Thoracic aorta (tissue), 2 donors: Measurements from ENCODE around the gene ADCY3. TPM values are rescaled to one million over a fixed set of nuclear protein-coding genes. Genes with fewer than 3 reads are reported as not detected.

Experiments
- ATAC-seq: fragments of 150-250 bp; one replicate; pipeline ENCODE4 v1.8.0; 2017; ENCODE audit warnings: low read depth; ENCODE audit not compliant: insufficient number of reproducible peaks, low FRiP score
- DNase-seq: peaks from one replicate; pipeline ENCODE4 v3.0.0-alpha.2; 2020; ENCODE audit warnings: low spot score
- H3K27ac ChIP-seq, 2 donors: fragments of 200-600 bp; sonication (generic); 1 replicate in 1 of 2; 2 replicates in 1 of 2; pipeline ENCODE4 v1.5.1; 2016; ENCODE audit warnings: mild to moderate bottlenecking in 2 of 2, moderate library complexity in 2 of 2
- H3K27me3 ChIP-seq: fragments of 200-600 bp; sonication (generic); replicated peaks from 2 replicates; pipeline ENCODE4 v1.6.0; 2016; ENCODE audit warnings: mild to moderate bottlenecking; ENCODE audit not compliant: insufficient read depth
- H3K36me3 ChIP-seq: fragments of 200-600 bp; sonication (generic); one replicate; pipeline ENCODE4 v1.5.1; 2016
- H3K4me1 ChIP-seq, 2 donors: fragments of 200-600 bp; sonication (generic); 1 replicate in 1 of 2; 2 replicates in 1 of 2; pipeline versions ENCODE4 v1.5.1 to v1.6.0; 2016; ENCODE audit warnings: low read depth in 2 of 2, mild to moderate bottlenecking in 1 of 2; ENCODE audit not compliant: control insufficient read depth in 1 of 2
- H3K4me3 ChIP-seq: fragments of 200-600 bp; sonication (generic); 2 replicates; pipeline ENCODE4 v1.5.1; 2016; ENCODE audit warnings: mild to moderate bottlenecking
- H3K9me3 ChIP-seq: fragments of 200-600 bp; sonication (generic); 2 replicates; pipeline ENCODE4 v1.5.1; 2016
- total RNA-seq, 2 donors: library from RNA; depleted of rRNA; stranded (reverse); fragments of >200 nt; gene quantifications; one replicate each; pipeline versions ENCODE4 v1.1.0 to v1.2.3, GENCODE V29; 2016
- TF ChIP-seq, protein P1 (sequence below): fragments of 200-600 bp; sonication (generic); IDR thresholded peaks from one replicate; pipeline ENCODE4 v1.5.1; 2019; ENCODE audit warnings: antibody characterized with exemption

The ADCY3 gene
- total RNA-seq, 2 donors from 2014 or later: 51.9 to 78.9 TPM

DNA sequence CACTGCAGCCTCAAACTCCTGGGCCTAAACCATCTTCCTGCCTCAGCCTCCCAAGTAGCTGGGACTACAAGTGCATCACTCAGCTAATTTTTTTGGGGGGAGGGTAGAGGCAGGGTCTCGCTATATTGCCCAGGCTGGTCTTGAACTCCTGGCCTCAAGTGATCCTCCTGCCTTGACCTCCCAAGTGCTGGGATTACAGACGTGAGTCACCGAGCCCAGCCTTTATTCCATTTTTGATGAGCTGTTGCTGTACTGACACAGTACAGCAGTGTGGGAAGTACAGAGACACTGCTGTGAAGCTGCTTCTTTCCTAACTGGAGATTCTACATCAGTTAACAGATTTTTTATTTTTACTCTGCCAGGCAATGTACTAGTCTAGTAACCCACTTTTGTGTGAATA, 145.7 kb downstream of the ADCY3 start:
- ATAC-seq (no peak), DNase-seq (no peak)
- Histone ChIP-seq H3K4me3 (no peak overlapping the region), H3K27me3 (no peaks in the 10 kb centered on the region), H3K4me1 (no peaks in the 10 kb centered on the region), H3K9me3 (no peaks in the 10 kb centered on the region), H3K36me3 (peaks cover 7% of the 10 kb centered on the region), H3K27ac (no peak overlapping the region)
- TF ChIP-seq, protein P1, sequence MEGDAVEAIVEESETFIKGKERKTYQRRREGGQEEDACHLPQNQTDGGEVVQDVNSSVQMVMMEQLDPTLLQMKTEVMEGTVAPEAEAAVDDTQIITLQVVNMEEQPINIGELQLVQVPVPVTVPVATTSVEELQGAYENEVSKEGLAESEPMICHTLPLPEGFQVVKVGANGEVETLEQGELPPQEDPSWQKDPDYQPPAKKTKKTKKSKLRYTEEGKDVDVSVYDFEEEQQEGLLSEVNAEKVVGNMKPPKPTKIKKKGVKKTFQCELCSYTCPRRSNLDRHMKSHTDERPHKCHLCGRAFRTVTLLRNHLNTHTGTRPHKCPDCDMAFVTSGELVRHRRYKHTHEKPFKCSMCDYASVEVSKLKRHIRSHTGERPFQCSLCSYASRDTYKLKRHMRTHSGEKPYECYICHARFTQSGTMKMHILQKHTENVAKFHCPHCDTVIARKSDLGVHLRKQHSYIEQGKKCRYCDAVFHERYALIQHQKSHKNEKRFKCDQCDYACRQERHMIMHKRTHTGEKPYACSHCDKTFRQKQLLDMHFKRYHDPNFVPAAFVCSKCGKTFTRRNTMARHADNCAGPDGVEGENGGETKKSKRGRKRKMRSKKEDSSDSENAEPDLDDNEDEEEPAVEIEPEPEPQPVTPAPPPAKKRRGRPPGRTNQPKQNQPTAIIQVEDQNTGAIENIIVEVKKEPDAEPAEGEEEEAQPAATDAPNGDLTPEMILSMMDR: no peak

DNA sequence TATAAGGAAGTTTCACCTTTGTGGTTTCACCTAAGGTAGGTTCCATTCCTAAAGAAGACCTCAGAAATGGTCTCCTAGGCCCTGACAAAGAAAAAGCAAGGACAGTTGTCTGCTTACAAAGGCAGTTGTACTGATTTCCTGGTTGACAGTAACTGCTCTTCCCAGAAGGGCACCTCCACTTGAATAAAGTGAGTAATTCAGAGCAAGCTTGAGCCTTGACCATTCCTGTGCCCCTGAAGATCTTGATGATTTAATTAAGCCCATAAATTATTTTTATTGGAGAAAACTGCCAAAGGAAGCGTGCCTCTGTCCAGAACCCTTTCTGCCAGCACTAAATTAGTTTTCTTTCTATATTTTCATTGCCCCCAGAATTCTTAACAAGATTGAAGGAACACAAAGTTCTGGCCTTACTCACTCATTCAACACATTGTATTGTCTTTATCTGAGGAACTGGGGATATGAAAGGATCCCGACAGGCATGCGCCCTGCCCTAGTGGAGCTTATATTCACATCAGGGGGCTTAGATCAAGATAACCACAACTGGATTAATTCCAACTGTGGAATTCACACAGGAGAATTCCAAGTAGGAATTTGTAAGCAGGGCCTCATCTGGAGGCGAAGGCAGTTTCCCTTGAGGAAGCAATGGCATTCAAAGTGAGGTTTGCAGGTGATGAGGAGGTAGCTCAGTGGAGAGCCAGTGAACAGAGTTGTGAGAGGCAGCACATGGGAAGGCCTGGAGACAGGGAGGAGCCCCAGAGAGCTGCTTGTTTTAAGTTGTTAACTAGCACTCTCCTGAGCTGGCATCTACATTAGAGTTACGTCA, 148.1 kb downstream of the ADCY3 start:
- Histone ChIP-seq H3K36me3 (peaks cover 7% of the 10 kb centered on the region), H3K4me1 (no peaks in the 10 kb centered on the region), H3K4me3 (no peak overlapping the region), H3K27me3 (no peaks in the 10 kb centered on the region), H3K27ac (no peak overlapping the region), H3K9me3 (no peaks in the 10 kb centered on the region)
- DNase-seq (no peak), ATAC-seq (no peak)
- TF ChIP-seq, protein P1: no peak

DNA sequence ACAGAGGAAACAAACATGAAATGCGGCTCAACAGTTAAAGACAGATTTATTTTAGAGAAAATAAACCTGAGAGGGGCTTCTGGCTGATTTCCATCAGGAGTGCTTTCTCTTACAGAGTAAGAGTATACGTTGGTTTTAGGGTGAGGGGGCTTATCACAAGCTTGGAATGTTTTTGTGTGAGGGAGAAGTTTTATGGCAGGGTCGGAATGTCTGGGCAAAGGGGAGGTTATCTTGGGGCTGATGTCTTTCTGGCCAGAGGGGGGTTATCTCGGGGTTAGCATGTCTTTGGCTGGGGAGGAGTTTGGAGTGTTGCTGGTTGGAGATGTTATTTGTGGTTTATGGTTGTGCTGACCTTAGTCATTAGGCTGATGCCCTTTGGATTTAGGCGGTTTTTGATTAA, 149.0 kb downstream of the ADCY3 start:
- no peak for ATAC-seq
- Histone ChIP-seq H3K9me3 (no peaks in the 10 kb centered on the region), H3K4me1 (no peaks in the 10 kb centered on the region), H3K4me3 (no peak overlapping the region), H3K27me3 (no peaks in the 10 kb centered on the region), H3K27ac (no peak overlapping the region), H3K36me3 (peaks cover 7% of the 10 kb centered on the region)
- TF ChIP-seq, protein P1: no peak
- DNase-seq: no peak

Other genes with a start within 250 kb of the ADCY3 start
- 1 to 10 TPM; 5.4 to 9.7 TPM for gene PTRHD1, start 126.8 kb downstream of the ADCY3 start, total RNA-seq
- gene CENPO, start 126.8 kb downstream of the ADCY3 start, total RNA-seq: 1 to 10 TPM; 2.5 to 9.2 TPM
- gene DNAJC27, start 51.7 kb upstream of the ADCY3 start, total RNA-seq: 10 to 100 TPM; 15.0 to 27.2 TPM
- gene EFR3B, start 121.8 kb upstream of the ADCY3 start, total RNA-seq: 1 to 10 TPM in 1 of 2 donors, under 1 TPM in 1; 0.81 to 1.4 TPM
- 1 to 10 TPM; 1.2 to 5.7 TPM for gene POMC, start 248.3 kb upstream of the ADCY3 start, total RNA-seq